ENCODE data around the gene CYP27B1. TPM values are rescaled to one million over a fixed set of nuclear protein-coding genes. Genes with fewer than 3 reads are reported as not detected.

Gene CYP27B1
- total and polyA plus RNA-seq, 9 donors = 0.51 to 1.3 (median 1.1) TPM

DNA sequence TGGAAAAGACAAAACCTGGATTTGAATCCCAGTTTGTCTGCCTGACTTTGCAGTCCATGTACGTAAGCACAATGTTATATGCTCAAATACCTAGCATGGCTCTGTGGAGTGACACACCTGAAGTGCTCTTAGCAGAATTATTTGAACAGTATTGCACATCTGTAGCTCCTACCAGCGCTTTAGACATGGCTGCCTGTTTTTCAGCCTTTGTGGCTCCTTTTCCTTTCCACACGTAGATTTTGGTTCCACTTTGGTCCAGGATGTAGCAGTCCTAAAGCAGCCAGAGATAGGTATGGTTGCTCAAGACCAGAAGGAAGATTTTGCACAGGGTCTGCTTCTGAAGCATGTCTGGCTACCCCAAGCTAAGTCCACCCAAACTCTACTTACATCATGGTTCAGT lies 42.5 kb upstream of the CYP27B1 start:
- H3K4me1 ChIP-seq (ENCODE audit: control insufficient read depth, insufficient read depth, low read length) = peaks cover 4% of the 10 kb centered on the region

DNA sequence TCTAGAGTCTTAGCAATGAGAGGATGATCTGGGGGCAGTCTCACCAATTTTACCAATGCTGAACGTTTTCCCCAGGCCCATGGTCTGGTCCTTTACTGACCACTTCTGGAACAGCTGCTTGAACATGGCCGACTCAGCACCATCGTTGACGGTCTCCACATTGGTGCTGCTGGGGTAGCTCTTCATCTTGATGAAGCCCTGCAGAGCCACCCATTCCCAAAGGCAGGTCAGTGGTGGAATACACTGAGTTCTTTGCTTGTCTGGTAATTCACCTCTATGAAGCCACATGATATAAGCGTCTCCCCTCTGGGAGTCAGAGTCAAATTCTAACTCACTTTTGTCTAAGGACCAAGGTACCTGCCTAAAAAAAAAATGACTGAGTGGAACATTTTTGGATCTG lies 41.5 kb upstream of the CYP27B1 start:
- no peak for DNase-seq
- H3K4me1 ChIP-seq (ENCODE audit: control insufficient read depth, insufficient read depth, low read length) = no peaks in the 10 kb centered on the region
- 90% methylated on average over 4 of the region's 5 CpGs for WGBS (ENCODE audit: insufficient coverage)

More for the DNA sequence above, 42.5 kb upstream of the CYP27B1 start:
- WGBS (ENCODE audit: insufficient coverage) = 94% methylated on average over 2 of the region's 3 CpGs
- no peak overlapping the region for H3K4me3 ChIP-seq (ENCODE audit: low read length)
- no peak overlapping the region for H3K27ac ChIP-seq (ENCODE audit: low read length)
- no peak for DNase-seq
- no peaks in the 10 kb centered on the region for H3K27me3 ChIP-seq (ENCODE audit: control insufficient read depth, insufficient read depth, low read length)
- H3K36me3 ChIP-seq (ENCODE audit: control insufficient read depth, insufficient read depth, low read length) = peaks cover 53% of the 10 kb centered on the region
- no peaks in the 10 kb centered on the region for H3K9me3 ChIP-seq (replicated peaks; ENCODE audit: control insufficient read depth, low read depth, low read length)

DNA sequence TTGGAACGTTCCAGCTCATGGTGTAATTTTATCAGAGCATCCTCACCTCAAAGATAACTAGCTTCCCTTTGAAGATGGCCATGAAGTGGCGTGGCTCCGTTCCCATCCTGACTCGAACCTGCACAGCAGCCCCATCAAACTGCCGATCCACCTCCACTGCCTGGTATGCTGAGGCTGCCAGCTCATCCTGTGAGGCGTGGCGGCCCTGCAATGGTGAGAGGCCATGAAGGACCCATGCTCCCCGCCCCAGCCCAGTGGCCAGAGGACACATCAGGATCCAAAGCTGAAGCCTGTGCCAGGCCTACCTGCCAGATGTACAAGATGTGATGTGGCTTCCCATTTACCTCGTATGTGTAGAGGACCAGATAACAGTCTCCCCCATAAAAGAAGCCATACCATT lies 40.4 kb upstream of the CYP27B1 start:
- no peaks in the 10 kb centered on the region for H3K4me1 ChIP-seq (ENCODE audit: control insufficient read depth, insufficient read depth, low read length)
- H3K36me3 ChIP-seq (ENCODE audit: control insufficient read depth, insufficient read depth, low read length) = peaks cover 68% of the 10 kb centered on the region
- 92% methylated on average over 7 of the region's 9 CpGs for WGBS (ENCODE audit: insufficient coverage)

More for the DNA sequence above, 41.5 kb upstream of the CYP27B1 start:
- Histone ChIP-seq H3K27me3 (ENCODE audit: control insufficient read depth, insufficient read depth, low read length) (no peaks in the 10 kb centered on the region), H3K27ac (ENCODE audit: low read length) (no peak overlapping the region), H3K4me3 (ENCODE audit: low read length) (no peak overlapping the region), H3K36me3 (ENCODE audit: control insufficient read depth, insufficient read depth, low read length) (peaks cover 60% of the 10 kb centered on the region), H3K9me3 (replicated peaks; ENCODE audit: control insufficient read depth, low read depth, low read length) (no peaks in the 10 kb centered on the region)

DNA sequence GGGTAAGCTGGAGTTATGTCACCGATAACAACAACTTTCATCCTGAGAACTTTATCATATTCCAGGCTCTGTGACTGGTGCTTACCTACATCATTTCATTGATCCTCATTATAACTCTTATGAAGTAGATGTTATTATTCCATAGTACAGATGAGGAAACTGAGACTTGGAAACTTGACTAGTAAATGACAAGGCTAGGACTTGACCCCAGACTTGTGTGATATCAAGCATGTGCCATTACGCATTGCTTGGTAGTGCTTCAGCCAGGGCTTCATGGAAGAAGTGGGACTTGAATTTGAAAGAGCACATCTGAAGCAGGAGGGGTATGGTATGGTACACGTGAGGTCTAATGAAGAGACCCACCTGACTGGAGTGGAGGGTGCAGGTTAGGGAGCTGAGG lies 39.8 kb upstream of the CYP27B1 start:
- Histone ChIP-seq H3K4me3 (ENCODE audit: low read length) (no peak overlapping the region), H3K27ac (ENCODE audit: low read length) (no peak overlapping the region), H3K36me3 (ENCODE audit: control insufficient read depth, insufficient read depth, low read length) (peaks cover 70% of the 10 kb centered on the region), H3K9me3 (replicated peaks; ENCODE audit: control insufficient read depth, low read depth, low read length) (no peaks in the 10 kb centered on the region), H3K27me3 (ENCODE audit: control insufficient read depth, insufficient read depth, low read length) (no peaks in the 10 kb centered on the region), H3K4me1 (ENCODE audit: control insufficient read depth, insufficient read depth, low read length) (no peaks in the 10 kb centered on the region)
- no peak for DNase-seq
- 93% methylated on average over 2 of the region's 3 CpGs for WGBS (ENCODE audit: insufficient coverage)

More for the DNA sequence above, 40.4 kb upstream of the CYP27B1 start:
- Histone ChIP-seq H3K27me3 (ENCODE audit: control insufficient read depth, insufficient read depth, low read length) (no peaks in the 10 kb centered on the region), H3K4me3 (ENCODE audit: low read length) (no peak overlapping the region), H3K9me3 (replicated peaks; ENCODE audit: control insufficient read depth, low read depth, low read length) (no peaks in the 10 kb centered on the region), H3K27ac (ENCODE audit: low read length) (no peak overlapping the region)
- no peak for DNase-seq

DNA sequence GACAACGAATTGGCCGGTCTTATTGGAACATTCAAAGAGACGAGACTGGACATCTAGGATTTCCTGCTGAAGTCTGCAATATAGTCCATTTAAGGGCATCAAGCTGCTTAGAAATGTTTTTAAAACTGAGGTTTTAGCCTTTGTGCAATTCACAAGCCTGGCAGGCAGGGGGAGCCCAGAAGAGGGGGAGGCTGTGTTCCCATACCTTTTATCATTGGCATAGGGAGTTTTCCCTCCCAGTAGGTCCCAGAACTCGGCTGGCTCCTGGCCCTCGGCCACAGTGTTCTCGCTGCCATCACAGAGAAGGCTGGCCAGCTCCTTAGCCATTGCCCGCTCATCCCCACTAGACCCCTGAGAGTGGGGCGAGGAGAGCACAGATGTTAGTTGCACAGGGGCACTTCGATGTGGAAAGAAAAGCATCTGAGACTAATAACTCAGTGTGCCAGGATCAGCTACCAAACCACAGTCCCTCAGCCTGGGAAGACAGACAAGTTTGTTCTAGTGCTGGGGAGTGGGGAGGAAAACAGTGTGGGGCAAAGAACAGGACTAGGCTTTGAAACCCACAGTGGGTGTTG lies 36.5 kb upstream of the CYP27B1 start:
- peak; percentile 32 for DNase-seq
- Histone ChIP-seq H3K36me3 (ENCODE audit: control insufficient read depth, insufficient read depth, low read length) (peaks cover 64% of the 10 kb centered on the region), H3K27ac (ENCODE audit: low read length) (no peak overlapping the region)

DNA sequence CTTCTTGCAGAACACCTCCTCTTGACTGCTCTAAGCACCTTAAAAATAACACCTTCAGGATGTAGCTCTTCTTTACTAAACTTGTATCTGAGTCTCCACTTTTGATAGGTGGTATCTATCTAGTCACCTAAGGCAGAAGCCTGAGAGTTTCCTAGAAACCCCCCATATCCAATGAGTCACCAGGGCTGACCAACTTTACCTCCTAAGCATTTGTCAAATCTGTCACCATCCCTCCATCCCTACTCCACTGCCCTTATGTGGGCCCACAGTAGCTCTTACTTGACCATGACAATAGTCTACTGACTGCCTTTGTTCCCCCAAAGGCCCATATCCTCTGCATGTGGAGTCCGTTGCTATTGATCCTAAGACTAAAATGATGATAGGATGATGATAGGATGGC lies 35.7 kb upstream of the CYP27B1 start:
- no CpG with 5 or more reads among the region's 1 CpG for WGBS (ENCODE audit: insufficient coverage)
- no peak overlapping the region for H3K27ac ChIP-seq (ENCODE audit: low read length)
- H3K36me3 ChIP-seq (ENCODE audit: control insufficient read depth, insufficient read depth, low read length) = peaks cover 62% of the 10 kb centered on the region
- H3K27me3 ChIP-seq (ENCODE audit: control insufficient read depth, insufficient read depth, low read length) = no peaks in the 10 kb centered on the region
- no peaks in the 10 kb centered on the region for H3K9me3 ChIP-seq (replicated peaks; ENCODE audit: control insufficient read depth, low read depth, low read length)
- DNase-seq = no peak
- H3K4me3 ChIP-seq (ENCODE audit: low read length) = no peak overlapping the region
- H3K4me1 ChIP-seq (ENCODE audit: control insufficient read depth, insufficient read depth, low read length) = no peaks in the 10 kb centered on the region

More for the DNA sequence above, 36.5 kb upstream of the CYP27B1 start:
- H3K4me1 ChIP-seq (ENCODE audit: control insufficient read depth, insufficient read depth, low read length) = no peaks in the 10 kb centered on the region
- 36% methylated on average over 3 of the region's 9 CpGs for WGBS (ENCODE audit: insufficient coverage)
- no peaks in the 10 kb centered on the region for H3K9me3 ChIP-seq (replicated peaks; ENCODE audit: control insufficient read depth, low read depth, low read length)
- H3K27me3 ChIP-seq (ENCODE audit: control insufficient read depth, insufficient read depth, low read length) = no peaks in the 10 kb centered on the region
- H3K4me3 ChIP-seq (ENCODE audit: low read length) = no peak overlapping the region

DNA sequence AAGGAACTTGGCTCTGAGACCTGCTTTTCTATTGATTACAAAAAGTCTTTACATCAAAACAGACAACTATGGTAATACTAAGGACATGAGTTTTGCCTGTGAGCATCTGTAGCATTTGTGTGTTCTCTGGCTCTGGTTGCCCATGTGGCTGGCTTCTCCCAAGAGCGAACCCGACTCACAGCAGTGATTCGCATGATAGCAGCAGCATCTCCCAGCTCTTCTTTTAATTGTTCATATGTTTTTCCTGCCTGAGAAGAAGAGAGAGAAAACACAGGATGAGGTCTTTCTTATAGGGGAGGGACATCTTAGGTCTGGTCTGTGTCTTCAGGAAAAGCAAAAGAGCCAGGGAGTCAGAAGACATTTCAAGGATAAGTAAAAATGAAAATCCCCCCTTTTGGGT lies 34.1 kb upstream of the CYP27B1 start:
- no peaks in the 10 kb centered on the region for H3K9me3 ChIP-seq (replicated peaks; ENCODE audit: control insufficient read depth, low read depth, low read length)
- H3K27me3 ChIP-seq (ENCODE audit: control insufficient read depth, insufficient read depth, low read length) = no peaks in the 10 kb centered on the region
- H3K4me1 ChIP-seq (ENCODE audit: control insufficient read depth, insufficient read depth, low read length) = no peaks in the 10 kb centered on the region
- DNase-seq = no peak
- no CpG with 5 or more reads among the region's 3 CpGs for WGBS (ENCODE audit: insufficient coverage)
- H3K36me3 ChIP-seq (ENCODE audit: control insufficient read depth, insufficient read depth, low read length) = peaks cover 62% of the 10 kb centered on the region
- no peak overlapping the region for H3K27ac ChIP-seq (ENCODE audit: low read length)
- no peak overlapping the region for H3K4me3 ChIP-seq (ENCODE audit: low read length)

DNA sequence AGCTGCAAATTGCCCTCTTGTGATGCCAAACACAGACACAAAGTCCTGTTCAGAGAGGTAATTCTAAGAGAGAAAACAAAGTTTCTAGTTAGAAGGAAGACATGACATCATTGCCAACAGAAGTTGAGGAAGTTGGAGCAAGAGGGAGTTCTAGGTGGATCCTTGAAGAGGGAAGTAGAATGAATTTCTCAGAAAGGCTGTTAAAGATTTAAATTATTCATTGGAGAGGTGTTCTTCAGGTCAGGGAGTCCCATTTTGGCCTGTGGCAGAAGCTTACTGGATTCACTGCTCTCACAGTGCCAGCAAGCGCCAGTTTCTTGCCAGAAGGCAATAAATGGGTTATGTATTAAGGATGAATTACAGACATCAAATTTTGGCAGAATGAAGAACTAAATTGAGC lies 31.1 kb upstream of the CYP27B1 start:
- Histone ChIP-seq H3K4me3 (ENCODE audit: low read length) (no peak overlapping the region), H3K27ac (ENCODE audit: low read length) (no peak overlapping the region), H3K9me3 (replicated peaks; ENCODE audit: control insufficient read depth, low read depth, low read length) (no peaks in the 10 kb centered on the region), H3K27me3 (ENCODE audit: control insufficient read depth, insufficient read depth, low read length) (no peaks in the 10 kb centered on the region), H3K4me1 (ENCODE audit: control insufficient read depth, insufficient read depth, low read length) (no peaks in the 10 kb centered on the region), H3K36me3 (ENCODE audit: control insufficient read depth, insufficient read depth, low read length) (peaks cover 59% of the 10 kb centered on the region)
- no peak for DNase-seq
- no CpG with 5 or more reads among the region's 1 CpG for WGBS (ENCODE audit: insufficient coverage)

DNA sequence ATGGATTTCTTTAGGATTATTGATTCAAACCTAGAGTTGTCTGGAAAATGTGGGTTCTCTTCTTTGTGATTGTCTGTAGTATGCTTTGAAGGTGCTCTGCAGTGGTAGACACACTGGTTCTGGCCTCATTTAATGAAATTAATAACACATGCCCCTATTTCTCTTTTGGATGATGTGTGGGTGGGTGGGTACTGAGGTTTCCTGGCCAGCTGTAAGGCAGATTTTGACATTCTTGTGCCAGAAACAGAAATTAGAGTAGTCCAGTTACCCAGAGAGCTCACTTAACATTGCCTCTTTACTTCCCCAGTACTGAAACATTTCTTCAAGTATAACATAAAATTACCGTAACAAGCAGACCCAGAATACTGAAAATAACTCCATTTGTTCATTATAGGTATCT lies 30.1 kb upstream of the CYP27B1 start:
- Histone ChIP-seq H3K36me3 (ENCODE audit: control insufficient read depth, insufficient read depth, low read length) (peaks cover 58% of the 10 kb centered on the region), H3K4me1 (ENCODE audit: control insufficient read depth, insufficient read depth, low read length) (no peaks in the 10 kb centered on the region), H3K27me3 (ENCODE audit: control insufficient read depth, insufficient read depth, low read length) (no peaks in the 10 kb centered on the region), H3K27ac (ENCODE audit: low read length) (no peak overlapping the region), H3K4me3 (ENCODE audit: low read length) (no peak overlapping the region), H3K9me3 (replicated peaks; ENCODE audit: control insufficient read depth, low read depth, low read length) (no peaks in the 10 kb centered on the region)
- DNase-seq = no peak
- WGBS (ENCODE audit: insufficient coverage) = no CpG with 5 or more reads among the region's 1 CpG

DNA sequence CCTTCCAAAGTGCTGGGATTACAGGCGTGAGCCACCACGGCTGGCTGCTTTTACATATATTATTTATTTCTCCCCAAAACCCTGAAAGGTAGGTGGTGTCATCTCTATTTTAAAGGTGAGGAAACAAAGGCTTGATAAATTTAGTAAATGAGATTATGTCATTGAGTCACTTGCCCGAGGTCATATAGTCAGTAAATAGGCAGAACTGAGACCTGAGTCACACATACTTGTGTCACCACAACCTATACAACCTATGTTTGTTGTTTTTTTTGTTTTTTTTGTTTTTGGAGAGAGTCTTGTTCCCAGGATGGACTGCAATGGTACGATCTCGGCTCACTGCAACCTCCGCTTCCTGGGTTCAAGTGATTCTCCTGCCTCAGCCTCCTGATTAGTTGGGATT lies 28.5 kb upstream of the CYP27B1 start:
- Histone ChIP-seq H3K27ac (ENCODE audit: low read length) (no peak overlapping the region), H3K27me3 (ENCODE audit: control insufficient read depth, insufficient read depth, low read length) (no peaks in the 10 kb centered on the region), H3K9me3 (replicated peaks; ENCODE audit: control insufficient read depth, low read depth, low read length) (no peaks in the 10 kb centered on the region), H3K4me1 (ENCODE audit: control insufficient read depth, insufficient read depth, low read length) (no peaks in the 10 kb centered on the region), H3K36me3 (ENCODE audit: control insufficient read depth, insufficient read depth, low read length) (peaks cover 48% of the 10 kb centered on the region), H3K4me3 (ENCODE audit: low read length) (no peak overlapping the region)
- no peak for DNase-seq
- 91% methylated on average over 3 of the region's 6 CpGs for WGBS (ENCODE audit: insufficient coverage)

DNA sequence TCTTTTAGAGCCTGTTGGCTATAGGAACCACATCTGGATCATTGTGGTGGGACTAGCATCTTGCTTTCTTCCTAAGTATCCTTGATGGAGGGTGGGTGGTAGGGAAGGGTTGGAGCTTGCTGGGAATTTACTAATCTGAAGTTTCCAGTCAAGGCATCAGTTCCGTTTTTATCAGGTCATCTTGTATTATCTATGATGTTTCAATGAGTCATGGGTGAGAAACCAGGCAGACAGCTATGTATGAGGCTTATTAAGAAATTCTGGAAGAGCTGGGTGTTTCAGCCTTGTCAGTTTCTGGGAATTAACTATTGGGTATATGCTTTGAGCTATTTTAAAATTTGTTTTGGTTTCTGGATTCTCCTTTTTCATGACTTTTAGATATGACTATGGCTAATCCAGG lies 27.0 kb upstream of the CYP27B1 start:
- Histone ChIP-seq H3K27ac (ENCODE audit: low read length) (no peak overlapping the region), H3K36me3 (ENCODE audit: control insufficient read depth, insufficient read depth, low read length) (peaks cover 41% of the 10 kb centered on the region), H3K4me3 (ENCODE audit: low read length) (no peak overlapping the region), H3K9me3 (replicated peaks; ENCODE audit: control insufficient read depth, low read depth, low read length) (no peaks in the 10 kb centered on the region), H3K4me1 (ENCODE audit: control insufficient read depth, insufficient read depth, low read length) (no peaks in the 10 kb centered on the region), H3K27me3 (ENCODE audit: control insufficient read depth, insufficient read depth, low read length) (no peaks in the 10 kb centered on the region)
- DNase-seq = no peak
- 92% methylated on average over 1 of the region's 1 CpG for WGBS (ENCODE audit: insufficient coverage)

All from muscle of leg (tissue), 11 donors.